ENCODE measurements around the gene CLCF1.

DNA sequence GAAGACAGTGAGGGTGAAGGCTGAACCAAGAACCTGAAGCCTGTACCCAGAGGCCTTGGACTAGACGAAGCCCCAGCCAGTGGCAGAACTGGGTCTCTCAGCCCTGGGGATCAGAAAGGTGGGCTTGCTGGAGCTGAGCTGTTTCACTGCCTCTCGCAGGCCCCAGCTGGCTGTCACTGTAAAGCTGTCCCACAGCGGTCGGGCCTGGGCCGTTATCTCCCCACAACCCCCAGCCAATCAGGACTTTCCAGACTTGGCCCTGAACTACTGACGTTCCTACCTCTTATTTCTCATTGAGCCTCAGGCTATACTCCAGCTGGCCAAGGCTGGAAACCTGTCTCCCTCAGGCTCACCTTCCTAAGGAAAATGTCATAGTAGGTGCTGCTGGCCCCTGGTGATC, 24.1 kb upstream of the CLCF1 start:
- TF ChIP-seq, protein P1, sequence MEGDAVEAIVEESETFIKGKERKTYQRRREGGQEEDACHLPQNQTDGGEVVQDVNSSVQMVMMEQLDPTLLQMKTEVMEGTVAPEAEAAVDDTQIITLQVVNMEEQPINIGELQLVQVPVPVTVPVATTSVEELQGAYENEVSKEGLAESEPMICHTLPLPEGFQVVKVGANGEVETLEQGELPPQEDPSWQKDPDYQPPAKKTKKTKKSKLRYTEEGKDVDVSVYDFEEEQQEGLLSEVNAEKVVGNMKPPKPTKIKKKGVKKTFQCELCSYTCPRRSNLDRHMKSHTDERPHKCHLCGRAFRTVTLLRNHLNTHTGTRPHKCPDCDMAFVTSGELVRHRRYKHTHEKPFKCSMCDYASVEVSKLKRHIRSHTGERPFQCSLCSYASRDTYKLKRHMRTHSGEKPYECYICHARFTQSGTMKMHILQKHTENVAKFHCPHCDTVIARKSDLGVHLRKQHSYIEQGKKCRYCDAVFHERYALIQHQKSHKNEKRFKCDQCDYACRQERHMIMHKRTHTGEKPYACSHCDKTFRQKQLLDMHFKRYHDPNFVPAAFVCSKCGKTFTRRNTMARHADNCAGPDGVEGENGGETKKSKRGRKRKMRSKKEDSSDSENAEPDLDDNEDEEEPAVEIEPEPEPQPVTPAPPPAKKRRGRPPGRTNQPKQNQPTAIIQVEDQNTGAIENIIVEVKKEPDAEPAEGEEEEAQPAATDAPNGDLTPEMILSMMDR (IDR thresholded peaks at IDR 0.05) = no peak
- no peak for TF ChIP-seq POLR2AphosphoS5 (IDR thresholded peaks at IDR 0.05)
